ENCODE measurements around the gene PRDM13.
"Not testable (repeated sequence)": the region's sequence is repeated elsewhere in the genome, so short reads cannot be mapped to it uniquely, and the experiment has no call there.

- not testable (repeated sequence) for TF ChIP-seq CTCF (IDR thresholded peaks at IDR 0.05); POLR2AphosphoS5 (IDR thresholded peaks at IDR 0.05; ENCODE audit: insufficient read depth in 1 of 2, low read depth in 1 of 2); POLR2A (IDR thresholded peaks at IDR 0.05)
These were observed 31.7 kb downstream of the PRDM13 start for GRCh38 chr6:99638358-99638757.

Data from vagina (tissue), 2 donors.